HepG2 (cell line): Measurements from ENCODE around the gene AGRN. TPM values are rescaled to one million over a fixed set of nuclear protein-coding genes. Genes with fewer than 3 reads are reported as not detected.

Experiments
- ATAC-seq: fragments of 200-7000 bp; cut with Tn5 transposase; 3 replicates; pipeline ENCODE4 v1.9.1; 2020; ENCODE audit warnings: mild to moderate bottlenecking, moderate library complexity
- BruUV-seq: library from RNA; stranded (reverse); fragments of 400-500 nt; replicated peaks from 2 replicates; lab custom pipeline; 2021; lab: Mats Ljungman, UMichigan
- CTCF ChIA-PET: fragments of 300-600 bp; formaldehyde crosslinking; extraction: SDS; loops from one replicate; lab custom pipeline; 2021; ENCODE audit warnings: low total read pairs, inconsistent platforms, low intra/inter-chr PET ratio; lab: Yijun Ruan, JAX
- POLR2A ChIA-PET: fragments of 350-600 bp; sonication (Branson Sonifier 250); formaldehyde crosslinking; loops from one replicate; lab custom pipeline; 2020; ENCODE audit warnings: antibody characterized with exemption, inconsistent platforms; lab: Yijun Ruan, JAX
- DNase-seq: peaks from one replicate; pipeline ENCODE4 v3.0.0-alpha.2; 2015; ENCODE audit warnings: low spot score
- FAIRE-seq: peaks from 3 replicates; lab custom pipeline; 2011; peaks lifted over from hg19 to GRCh38; lab: Jason Lieb, UNC
- H2AFZ ChIP-seq: one replicate; pipeline ENCODE4 v1.6.1; 2011; ENCODE audit warnings: low read length, inconsistent platforms
- H3K27ac ChIP-seq: fragments of 300-600 bp; 3 replicates; pipeline ENCODE4 v1.8.0; 2011; ENCODE audit warnings: mixed run types, mild to moderate bottlenecking, mixed read lengths, low read length, inconsistent platforms; ENCODE audit not compliant: insufficient read depth; ENCODE audit errors: extremely low read length
- H3K27me3 ChIP-seq, 2 experiments: fragments of 200-600 bp in 1 of 2; 2 replicates in 1 of 2; 3 replicates in 1 of 2; pipeline versions ENCODE4 v1.6.0 to v1.8.0; 2011; ENCODE audit warnings: low read length in 2 of 2, mild to moderate bottlenecking in 2 of 2, moderate library complexity in 2 of 2, inconsistent platforms in 1 of 2; ENCODE audit not compliant: insufficient read depth in 2 of 2, control insufficient read depth in 1 of 2
- H3K36me3 ChIP-seq, 2 experiments: fragments of 200-600 bp in 1 of 2; replicated peaks in 1 of 2; 2 replicates in 1 of 2; 3 replicates in 1 of 2; pipeline versions ENCODE4 v1.5.1 to v1.8.0; 2011; ENCODE audit warnings: low read length in 2 of 2, inconsistent platforms in 1 of 2; ENCODE audit not compliant: insufficient read depth in 2 of 2, control insufficient read depth in 1 of 2
- H3K4me1 ChIP-seq: 2 replicates; pipeline ENCODE4 v1.5.1; 2012; ENCODE audit warnings: low read length, inconsistent platforms; ENCODE audit not compliant: insufficient read depth
- H3K4me2 ChIP-seq: 2 replicates; pipeline ENCODE4 v1.6.0; 2011; ENCODE audit warnings: low read depth, low read length, inconsistent platforms
- H3K4me3 ChIP-seq, 3 experiments: fragments of 200-600 bp in 1 of 3; sonication (generic), shearing (Covaris generic) in 1 of 3; replicated peaks in 1 of 3; 2 replicates each; pipeline ENCODE4 v1.5.1; 2011 to 2016; ENCODE audit warnings: low read length in 3 of 3, inconsistent platforms in 2 of 3, low read depth in 2 of 3, mild to moderate bottlenecking in 2 of 3, control low read depth in 1 of 3, mixed read lengths in 1 of 3; ENCODE audit not compliant: insufficient read depth in 1 of 3
- H3K79me2 ChIP-seq: one replicate; pipeline ENCODE4 v1.6.1; 2011; ENCODE audit warnings: low read length, inconsistent platforms; ENCODE audit not compliant: insufficient read depth
- H3K9ac ChIP-seq: 2 replicates; pipeline ENCODE4 v1.6.0; 2011; ENCODE audit warnings: mild to moderate bottlenecking, low read depth, low read length, inconsistent platforms; ENCODE audit not compliant: insufficient read depth
- H3K9me3 ChIP-seq: 2 replicates; pipeline ENCODE4 v1.5.1; 2012; ENCODE audit warnings: mild to moderate bottlenecking, low read length
- H4K20me1 ChIP-seq: 2 replicates; pipeline ENCODE4 v1.6.0; 2011; ENCODE audit warnings: inconsistent platforms, mild to moderate bottlenecking, low read length, moderate library complexity; ENCODE audit not compliant: insufficient read depth
- CHD4 ChIP-seq: fragments of 200-600 bp; sonication (generic); IDR thresholded peaks from 2 replicates; pipeline ENCODE4 v1.7.0; 2017; ENCODE audit warnings: mild to moderate bottlenecking, low read length, borderline replicate concordance
- DNMT3B ChIP-seq: conservative IDR thresholded peaks from 2 replicates; pipeline ENCODE4 v1.6.1; 2016; ENCODE audit warnings: missing biosample characterization, control low read depth
- GPN1 ChIP-seq: sonication (generic); formaldehyde crosslinking; IDR thresholded peaks from 2 replicates; pipeline ENCODE4 v1.5.1; 2020; ENCODE audit warnings: missing genetic modification reagents, borderline replicate concordance
- JDP2 ChIP-seq: sonication (generic); formaldehyde crosslinking; IDR thresholded peaks from 2 replicates; pipeline ENCODE4 v1.8.1; 2022; ENCODE audit warnings: missing genetic modification reagents, borderline replicate concordance
- KLF11 ChIP-seq: IDR thresholded peaks from 2 replicates; pipeline ENCODE4 v1.6.1; 2016; ENCODE audit warnings: missing compliant biosample characterization
- ZNF180 ChIP-seq: sonication (generic); formaldehyde crosslinking; IDR thresholded peaks from 2 replicates; pipeline ENCODE4 v1.4.0; 2020; ENCODE audit warnings: low read depth, missing genetic modification reagents, borderline replicate concordance
- ZNF264 ChIP-seq: sonication (generic); formaldehyde crosslinking; IDR thresholded peaks from 2 replicates; pipeline ENCODE4 v1.4.0; 2020; ENCODE audit warnings: missing genetic modification reagents
- ZNF644 ChIP-seq: IDR thresholded peaks from 2 replicates; pipeline ENCODE4 v1.6.1; 2016; ENCODE audit warnings: low read depth
- ZNF672 ChIP-seq: sonication (generic); formaldehyde crosslinking; IDR thresholded peaks from 2 replicates; pipeline ENCODE4 v1.8.1; 2022; ENCODE audit warnings: missing genetic modification reagents
- WGBS: methylation state at CpG from one replicate; pipeline ENCODE4 v1.1.6; 2017; ENCODE audit warnings: low lambda C conversion rate; 5-methylcytosine and 5-hydroxymethylcytosine counted together
- in situ Hi-C: cut with HindIII; loops from 2 replicates; pipeline ENCODE4 v1.10.0; 2017; ENCODE audit warnings: low pct_unique_long_range_greater_than_20kb; ENCODE audit not compliant: extremely low pct_ligation_motif_present
- intact Hi-C: fragments of 100-400 bp; cut with micrococcal nuclease; formaldehyde crosslinking; loops from one replicate; pipeline ENCODE4 v1.10.0; 2022; ENCODE audit not compliant: unreplicated experiment
- polyA plus RNA-seq, 8 experiments: library from polyadenylated mRNA; depleted of rRNA in 3 of 8; stranded (reverse) in 7 of 8; unstranded in 1 of 8; fragments of >200 nt; fragmentation: Illumina TruSeq in 4 of 8; extraction: Trizol in 4 of 8; gene quantifications; 2 replicates each; pipeline versions ENCODE4 v1.2.1 to v1.2.3, GENCODE V29; 2011 to 2016; ENCODE audit warnings: low read depth in 4 of 8, missing spikeins in 1 of 8, mixed read lengths in 1 of 8; ENCODE audit not compliant: insufficient read depth in 1 of 8
- total RNA-seq, 5 experiments: library from RNA; depleted of rRNA; stranded (reverse); fragments of >200 nt; fragmentation: Illumina TruSeq; extraction: Trizol; gene quantifications; 2 replicates each; pipeline ENCODE4 v1.2.3, GENCODE V29; 2016; ENCODE audit warnings: low read depth in 1 of 5
- TF ChIP-seq, protein P1 (sequence below): sonication (generic); formaldehyde crosslinking; IDR thresholded peaks from 2 replicates; pipeline ENCODE4 v1.5.1; 2020; ENCODE audit warnings: missing genetic modification reagents, mild to moderate bottlenecking, borderline replicate concordance
- TF ChIP-seq, protein P2 (sequence below): sonication (generic); formaldehyde crosslinking; IDR thresholded peaks from 2 replicates; pipeline ENCODE4 v1.8.0; 2022; ENCODE audit warnings: mild to moderate bottlenecking, missing genetic modification reagents; ENCODE audit not compliant: insufficient replicate concordance

Gene AGRN
- total and polyA plus RNA-seq, 2 of the 13 experiments (the other 11 are each of a cell fraction or from before 2014, with no cell fraction given), result 29.8 to 65.2 TPM

DNA sequence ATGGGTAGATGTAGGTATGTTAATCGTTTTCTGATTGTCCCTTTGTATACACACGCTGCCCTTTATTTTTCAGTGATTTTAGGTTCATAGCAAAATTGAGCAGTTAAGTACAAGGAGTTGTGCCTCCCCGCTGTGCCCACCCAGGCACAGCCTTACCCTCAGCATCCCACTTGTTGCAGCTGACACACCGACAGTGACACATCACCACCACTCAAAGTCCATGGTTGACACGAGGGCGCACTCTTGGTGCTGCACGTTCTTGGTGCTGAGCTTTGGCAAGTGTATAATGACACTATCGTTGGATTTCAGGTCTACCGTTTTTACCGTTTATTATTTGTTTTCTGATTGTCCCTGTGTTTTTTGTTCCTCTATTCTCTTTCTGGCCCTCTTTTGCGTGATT is 80.4 kb downstream of the AGRN start:
- no peak overlapping the region for H3K9ac ChIP-seq
- FAIRE-seq (no peak), ATAC-seq (no peak), DNase-seq (no peak)
- no peak overlapping the region for H2AFZ ChIP-seq
- peaks cover 10% of the 10 kb centered on the region for H3K4me1 ChIP-seq
- no peak overlapping the region for H3K4me3 ChIP-seq
- H3K79me2 ChIP-seq, result no peaks in the 10 kb centered on the region
- BruUV-seq, result no TSS peak
- no peaks in the 10 kb centered on the region; a peak in 1 of 5 replicates for H3K27me3 ChIP-seq
- 88% methylated on average over 11 of the region's 11 CpGs for WGBS
- CTCF ChIA-PET, result no interaction called here
- in situ Hi-C loops (no loop called here), intact Hi-C loops (no loop called here)
- H4K20me1 ChIP-seq, result no peaks in the 10 kb centered on the region
- no peak overlapping the region for H3K4me2 ChIP-seq
- POLR2A ChIA-PET, result no interaction called here
- no peak for TF ChIP-seq JDP2 (CRISPR knock-in tag)
- TF ChIP-seq ZNF644, result no peak
- TF ChIP-seq, protein P1, sequence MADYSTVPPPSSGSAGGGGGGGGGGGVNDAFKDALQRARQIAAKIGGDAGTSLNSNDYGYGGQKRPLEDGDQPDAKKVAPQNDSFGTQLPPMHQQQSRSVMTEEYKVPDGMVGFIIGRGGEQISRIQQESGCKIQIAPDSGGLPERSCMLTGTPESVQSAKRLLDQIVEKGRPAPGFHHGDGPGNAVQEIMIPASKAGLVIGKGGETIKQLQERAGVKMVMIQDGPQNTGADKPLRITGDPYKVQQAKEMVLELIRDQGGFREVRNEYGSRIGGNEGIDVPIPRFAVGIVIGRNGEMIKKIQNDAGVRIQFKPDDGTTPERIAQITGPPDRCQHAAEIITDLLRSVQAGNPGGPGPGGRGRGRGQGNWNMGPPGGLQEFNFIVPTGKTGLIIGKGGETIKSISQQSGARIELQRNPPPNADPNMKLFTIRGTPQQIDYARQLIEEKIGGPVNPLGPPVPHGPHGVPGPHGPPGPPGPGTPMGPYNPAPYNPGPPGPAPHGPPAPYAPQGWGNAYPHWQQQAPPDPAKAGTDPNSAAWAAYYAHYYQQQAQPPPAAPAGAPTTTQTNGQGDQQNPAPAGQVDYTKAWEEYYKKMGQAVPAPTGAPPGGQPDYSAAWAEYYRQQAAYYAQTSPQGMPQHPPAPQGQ (CRISPR knock-in tag), result no peak
- no peak for TF ChIP-seq GPN1
- TF ChIP-seq, protein P2, sequence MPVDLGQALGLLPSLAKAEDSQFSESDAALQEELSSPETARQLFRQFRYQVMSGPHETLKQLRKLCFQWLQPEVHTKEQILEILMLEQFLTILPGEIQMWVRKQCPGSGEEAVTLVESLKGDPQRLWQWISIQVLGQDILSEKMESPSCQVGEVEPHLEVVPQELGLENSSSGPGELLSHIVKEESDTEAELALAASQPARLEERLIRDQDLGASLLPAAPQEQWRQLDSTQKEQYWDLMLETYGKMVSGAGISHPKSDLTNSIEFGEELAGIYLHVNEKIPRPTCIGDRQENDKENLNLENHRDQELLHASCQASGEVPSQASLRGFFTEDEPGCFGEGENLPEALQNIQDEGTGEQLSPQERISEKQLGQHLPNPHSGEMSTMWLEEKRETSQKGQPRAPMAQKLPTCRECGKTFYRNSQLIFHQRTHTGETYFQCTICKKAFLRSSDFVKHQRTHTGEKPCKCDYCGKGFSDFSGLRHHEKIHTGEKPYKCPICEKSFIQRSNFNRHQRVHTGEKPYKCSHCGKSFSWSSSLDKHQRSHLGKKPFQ, result no peak
- no peak for TF ChIP-seq ZNF180
- TF ChIP-seq CHD4, result no peak
- no peak for TF ChIP-seq ZNF672 (CRISPR knock-in tag)
- no peak for TF ChIP-seq DNMT3B (CRISPR knock-in tag)
- TF ChIP-seq ZNF264 (CRISPR knock-in tag), result no peak
- TF ChIP-seq KLF11 (CRISPR knock-in tag), result no peak
- no peak overlapping the region for H3K27ac ChIP-seq
- no peaks in the 10 kb centered on the region for H3K9me3 ChIP-seq
- no peaks in the 10 kb centered on the region for H3K36me3 ChIP-seq
